HEK293 (cell line): ENCODE data around the gene DRC7.

Experiments
- KLF9 ChIP-seq: fragments of 450-650 bp; formaldehyde crosslinking; IDR thresholded peaks from 2 replicates; pipeline ENCODE4 v1.5.1; 2016; ENCODE audit warnings: missing biosample characterization, missing genetic modification characterization, low read depth
- ZFP69B ChIP-seq: fragments of 450-650 bp; formaldehyde crosslinking; IDR thresholded peaks from 2 replicates; pipeline ENCODE4 v1.5.1; 2016; ENCODE audit warnings: missing biosample characterization, missing genetic modification characterization
- ZNF558 ChIP-seq: fragments of 450-650 bp; formaldehyde crosslinking; IDR thresholded peaks from 2 replicates; pipeline ENCODE4 v1.5.1; 2016; ENCODE audit warnings: missing biosample characterization, missing genetic modification characterization
- TF ChIP-seq, protein P1 (sequence below): fragments of 450-650 bp; formaldehyde crosslinking; IDR thresholded peaks from 2 replicates; pipeline ENCODE4 v1.5.1; 2016; ENCODE audit warnings: missing biosample characterization, missing genetic modification characterization

GRCh38 chr16:57668630-57669475 lies 25.8 kb upstream of the DRC7 start:
- TF ChIP-seq, protein P1, sequence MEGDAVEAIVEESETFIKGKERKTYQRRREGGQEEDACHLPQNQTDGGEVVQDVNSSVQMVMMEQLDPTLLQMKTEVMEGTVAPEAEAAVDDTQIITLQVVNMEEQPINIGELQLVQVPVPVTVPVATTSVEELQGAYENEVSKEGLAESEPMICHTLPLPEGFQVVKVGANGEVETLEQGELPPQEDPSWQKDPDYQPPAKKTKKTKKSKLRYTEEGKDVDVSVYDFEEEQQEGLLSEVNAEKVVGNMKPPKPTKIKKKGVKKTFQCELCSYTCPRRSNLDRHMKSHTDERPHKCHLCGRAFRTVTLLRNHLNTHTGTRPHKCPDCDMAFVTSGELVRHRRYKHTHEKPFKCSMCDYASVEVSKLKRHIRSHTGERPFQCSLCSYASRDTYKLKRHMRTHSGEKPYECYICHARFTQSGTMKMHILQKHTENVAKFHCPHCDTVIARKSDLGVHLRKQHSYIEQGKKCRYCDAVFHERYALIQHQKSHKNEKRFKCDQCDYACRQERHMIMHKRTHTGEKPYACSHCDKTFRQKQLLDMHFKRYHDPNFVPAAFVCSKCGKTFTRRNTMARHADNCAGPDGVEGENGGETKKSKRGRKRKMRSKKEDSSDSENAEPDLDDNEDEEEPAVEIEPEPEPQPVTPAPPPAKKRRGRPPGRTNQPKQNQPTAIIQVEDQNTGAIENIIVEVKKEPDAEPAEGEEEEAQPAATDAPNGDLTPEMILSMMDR: no peak
- TF ChIP-seq KLF9 (tag by site-specific recombination): no peak
- TF ChIP-seq ZFP69B: no peak
- TF ChIP-seq ZNF558 (tag by site-specific recombination): no peak
